ENCODE results near the gene NFE2L2. TPM values are rescaled to one million over a fixed set of nuclear protein-coding genes. Genes with fewer than 3 reads are reported as not detected.

NFE2L2 gene
- total RNA-seq, 3 donors from 2014 or later: 84.3 to 105 (median 99.1) TPM

- intact Hi-C loops (cut with DNase I, micrococcal nuclease): loop anchor here (5.0 to 10.0 kb wide), 2 partner anchors 46 to 93 kb away; partner anchors contain the start of gene HNRNPA3 (in 1 of the 2)
- peaks cover 47% of the 10 kb centered on the region for H3K4me1 ChIP-seq (ENCODE audit: low read depth)
- ATAC-seq (no peak), DNase-seq (no peak)
- no peak overlapping the region for H3K4me3 ChIP-seq
- TF ChIP-seq, protein P1, sequence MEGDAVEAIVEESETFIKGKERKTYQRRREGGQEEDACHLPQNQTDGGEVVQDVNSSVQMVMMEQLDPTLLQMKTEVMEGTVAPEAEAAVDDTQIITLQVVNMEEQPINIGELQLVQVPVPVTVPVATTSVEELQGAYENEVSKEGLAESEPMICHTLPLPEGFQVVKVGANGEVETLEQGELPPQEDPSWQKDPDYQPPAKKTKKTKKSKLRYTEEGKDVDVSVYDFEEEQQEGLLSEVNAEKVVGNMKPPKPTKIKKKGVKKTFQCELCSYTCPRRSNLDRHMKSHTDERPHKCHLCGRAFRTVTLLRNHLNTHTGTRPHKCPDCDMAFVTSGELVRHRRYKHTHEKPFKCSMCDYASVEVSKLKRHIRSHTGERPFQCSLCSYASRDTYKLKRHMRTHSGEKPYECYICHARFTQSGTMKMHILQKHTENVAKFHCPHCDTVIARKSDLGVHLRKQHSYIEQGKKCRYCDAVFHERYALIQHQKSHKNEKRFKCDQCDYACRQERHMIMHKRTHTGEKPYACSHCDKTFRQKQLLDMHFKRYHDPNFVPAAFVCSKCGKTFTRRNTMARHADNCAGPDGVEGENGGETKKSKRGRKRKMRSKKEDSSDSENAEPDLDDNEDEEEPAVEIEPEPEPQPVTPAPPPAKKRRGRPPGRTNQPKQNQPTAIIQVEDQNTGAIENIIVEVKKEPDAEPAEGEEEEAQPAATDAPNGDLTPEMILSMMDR (IDR thresholded peaks at IDR 0.05): no peak
- no peaks in the 10 kb centered on the region for H3K36me3 ChIP-seq (ENCODE audit: low read depth)
- H3K9me3 ChIP-seq: no peaks in the 10 kb centered on the region
Observed at GRCh38 chr2:177260379-177260778, 4.1 kb downstream of the NFE2L2 start.

DNA sequence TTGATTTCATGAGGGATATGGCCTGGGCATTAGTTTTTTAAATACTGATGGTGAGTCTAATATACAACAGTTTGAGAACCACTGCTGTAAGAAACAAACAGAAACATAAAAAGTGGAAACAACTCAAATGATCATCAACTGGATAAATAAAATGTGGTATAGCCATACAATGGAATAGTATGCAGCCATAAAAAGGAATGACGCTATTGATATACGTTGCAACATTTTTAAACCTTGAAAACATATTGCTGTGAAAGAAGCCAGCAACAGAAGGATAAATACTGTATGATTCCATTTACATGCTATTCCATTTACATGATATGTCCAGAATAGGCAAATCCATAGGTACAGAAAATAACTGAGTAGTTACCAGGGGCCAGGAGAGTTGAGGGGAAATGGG, 6.5 kb downstream of the NFE2L2 start:
- intact Hi-C loops (cut with DNase I, micrococcal nuclease): no loop called here
- H3K4me1 ChIP-seq (ENCODE audit: low read depth): peaks cover 70% of the 10 kb centered on the region
- ATAC-seq: no peak

DNA sequence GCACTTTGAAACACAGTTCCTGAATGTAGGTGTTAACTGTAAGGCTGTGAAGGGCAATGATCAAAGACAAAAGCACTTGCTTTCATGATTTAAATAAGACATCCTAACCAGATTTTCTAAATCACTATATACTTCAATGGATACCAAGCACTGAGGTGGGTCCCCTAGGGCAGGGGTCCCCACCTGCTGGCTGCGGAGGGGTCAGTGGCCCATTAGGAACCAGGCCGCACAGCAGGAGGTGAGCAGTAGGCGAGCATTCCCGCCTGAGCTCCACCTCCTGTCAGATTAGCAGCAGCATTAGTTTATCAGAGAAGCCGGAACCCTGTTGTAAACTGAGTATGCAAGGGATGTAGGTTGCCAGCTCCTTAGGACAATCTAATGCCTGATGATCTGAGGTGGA, 7.1 kb downstream of the NFE2L2 start:
- Histone ChIP-seq H3K9me3 (no peaks in the 10 kb centered on the region), H3K4me1 (ENCODE audit: low read depth) (peaks cover 76% of the 10 kb centered on the region), H3K36me3 (ENCODE audit: low read depth) (no peaks in the 10 kb centered on the region), H3K4me3 (no peak overlapping the region)
- TF ChIP-seq, protein P1 (IDR thresholded peaks at IDR 0.05): no peak
- ATAC-seq (no peak), DNase-seq (no peak)
- intact Hi-C loops (cut with DNase I, micrococcal nuclease): no loop called here

More for the DNA sequence above, 6.5 kb downstream of the NFE2L2 start:
- no peaks in the 10 kb centered on the region for H3K9me3 ChIP-seq
- TF ChIP-seq, protein P1 (IDR thresholded peaks at IDR 0.05): no peak
- H3K4me3 ChIP-seq: no peak overlapping the region
- no peaks in the 10 kb centered on the region for H3K36me3 ChIP-seq (ENCODE audit: low read depth)
- DNase-seq: no peak

DNA sequence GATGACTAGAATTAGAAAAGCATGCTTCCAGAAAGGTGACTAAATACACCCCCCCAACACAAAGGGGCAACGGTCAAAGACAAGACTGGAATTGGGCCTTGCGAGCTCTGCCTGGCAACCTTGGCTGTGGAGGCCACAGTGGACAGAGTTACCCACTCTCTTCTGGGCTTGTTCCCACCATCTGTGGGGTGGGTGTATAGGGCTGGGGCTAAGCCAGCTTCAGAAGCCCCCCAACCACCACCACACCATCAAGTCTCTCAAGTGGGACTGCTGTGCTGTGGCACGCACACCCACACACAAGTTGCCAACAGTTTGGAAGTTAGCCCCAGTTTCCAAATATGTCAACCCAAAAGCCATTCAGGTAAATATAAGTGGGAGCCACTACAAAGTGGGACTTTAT, 7.8 kb downstream of the NFE2L2 start:
- no peak for DNase-seq
- H3K4me1 ChIP-seq (ENCODE audit: low read depth): peaks cover 83% of the 10 kb centered on the region
- no peaks in the 10 kb centered on the region for H3K36me3 ChIP-seq (ENCODE audit: low read depth)
- TF ChIP-seq, protein P1 (IDR thresholded peaks at IDR 0.05): no peak
- H3K9me3 ChIP-seq: no peaks in the 10 kb centered on the region
- no peak for ATAC-seq
- intact Hi-C loops (cut with DNase I, micrococcal nuclease): no loop called here
- H3K4me3 ChIP-seq: no peak overlapping the region

GRCh38 chr2:177256026-177256425, 8.5 kb downstream of the NFE2L2 start:
- ATAC-seq: no peak
- Histone ChIP-seq H3K9me3 (no peaks in the 10 kb centered on the region), H3K4me1 (ENCODE audit: low read depth) (peaks cover 82% of the 10 kb centered on the region), H3K4me3 (no peak overlapping the region), H3K36me3 (ENCODE audit: low read depth) (no peaks in the 10 kb centered on the region)
- TF ChIP-seq, protein P1 (IDR thresholded peaks at IDR 0.05): no peak
- no peak for DNase-seq
- intact Hi-C loops (cut with DNase I, micrococcal nuclease): no loop called here

DNA sequence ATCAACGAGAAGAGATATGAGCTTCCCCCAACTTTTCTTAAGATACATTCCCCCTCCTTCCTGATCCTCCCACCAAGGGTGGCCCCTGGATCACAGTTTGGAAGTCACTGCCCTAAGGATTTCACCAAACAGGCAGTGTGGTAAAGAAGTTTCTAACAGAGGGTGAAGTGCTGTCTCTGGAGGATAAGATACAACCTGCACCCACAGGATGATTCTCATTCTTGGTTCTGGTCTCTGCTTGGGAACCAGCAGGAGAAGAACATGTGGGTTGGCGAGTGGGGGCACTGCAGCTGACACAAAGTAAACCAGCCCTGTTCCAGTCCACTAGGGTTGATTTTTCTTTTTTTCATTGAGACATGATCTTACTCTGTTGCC, 9.3 kb downstream of the NFE2L2 start:
- Histone ChIP-seq H3K9me3 (no peaks in the 10 kb centered on the region), H3K36me3 (ENCODE audit: low read depth) (no peaks in the 10 kb centered on the region), H3K4me3 (no peak overlapping the region), H3K4me1 (ENCODE audit: low read depth) (peaks cover 75% of the 10 kb centered on the region)
- TF ChIP-seq, protein P1 (IDR thresholded peaks at IDR 0.05): no peak
- intact Hi-C loops (cut with DNase I, micrococcal nuclease): no loop called here
- DNase-seq: no peak
- ATAC-seq: no peak

All from mucosa of descending colon (tissue), 3 donors.